HCT116 (cell line): ENCODE results near the gene DVL1. TPM values are rescaled to one million over a fixed set of nuclear protein-coding genes. Genes with fewer than 3 reads are reported as not detected.

Source experiments
- ATAC-seq: fragments of 200-7000 bp; cut with Tn5 transposase; 2 replicates; pipeline ENCODE4 v1.9.1; 2020; ENCODE audit warnings: mild to moderate bottlenecking, moderate library complexity
- BruUV-seq: library from RNA; stranded (reverse); fragments of 400-500 nt; replicated peaks from 2 replicates; lab custom pipeline; 2021; lab: Mats Ljungman, UMichigan
- CTCF ChIA-PET: fragments of 300-600 bp; sonication (Branson Sonifier 250); formaldehyde crosslinking; loops from one replicate; lab custom pipeline; 2021; ENCODE audit warnings: antibody characterized with exemption; lab: Charles Lee
- POLR2A ChIA-PET: fragments of 300-600, 350-600 bp; sonication (Branson Sonifier 250); formaldehyde crosslinking; loops from one replicate; lab custom pipeline; 2021; ENCODE audit warnings: antibody characterized with exemption; lab: Charles Lee
- RAD21 ChIA-PET, 2 experiments: fragments of 300-600 bp; sonication (Branson Sonifier 250); formaldehyde crosslinking; loops; one replicate each; lab custom pipeline; 2023; ENCODE audit warnings: low total read pairs in 2 of 2; ENCODE audit not compliant: uncharacterized antibody in 2 of 2, unreplicated experiment in 2 of 2, low non-redundant PET in 1 of 2; lab: Charles Lee
- DNase-seq: peaks from one replicate; pipeline ENCODE4 v3.0.0-alpha.2; 2010; ENCODE audit warnings: low read depth, low spot score
- H2AFZ ChIP-seq: fragments of 200-600 bp; shearing (Covaris generic), sonication (generic); 2 replicates; pipeline ENCODE4 v1.6.1; 2017; ENCODE audit warnings: low read depth, mixed run types, mixed read lengths, antibody characterized with exemption, low read length; ENCODE audit not compliant: poor library complexity, severe bottlenecking
- H3K27ac ChIP-seq: 2 replicates; pipeline ENCODE4 v1.5.1; 2012; ENCODE audit warnings: low read depth, low read length
- H3K27me3 ChIP-seq: fragments of 200-600 bp; sonication (generic); 2 replicates; pipeline ENCODE4 v1.6.1; 2016; ENCODE audit warnings: mixed run types, low read length, mixed read lengths; ENCODE audit not compliant: insufficient read depth
- H3K36me3 ChIP-seq, 2 experiments: fragments of 200-500 bp in 1 of 2; fragments of 200-600 bp in 1 of 2; sonication (Bioruptor generic) in 1 of 2; sonication (generic) in 1 of 2; 2 replicates each; pipeline versions ENCODE4 v1.5.1 to v1.6.1; 2014 to 2016; ENCODE audit warnings: low read length in 2 of 2, inconsistent platforms in 1 of 2, mixed read lengths in 1 of 2, mixed run types in 1 of 2; ENCODE audit not compliant: insufficient read depth in 2 of 2, control insufficient read depth in 1 of 2
- H3K4me1 ChIP-seq, 2 experiments: fragments of 200-600 bp in 1 of 2; sonication (generic) in 1 of 2; 2 replicates each; pipeline versions ENCODE4 v1.5.1 to v1.6.1; 2012 to 2017; ENCODE audit warnings: low read length in 2 of 2, inconsistent platforms in 1 of 2, mild to moderate bottlenecking in 1 of 2, mixed read lengths in 1 of 2, mixed run types in 1 of 2, moderate library complexity in 1 of 2; ENCODE audit not compliant: insufficient read depth in 2 of 2, control insufficient read depth in 1 of 2
- H3K4me2 ChIP-seq: fragments of 200-600 bp; sonication (generic); 2 replicates; pipeline ENCODE4 v1.6.1; 2017; ENCODE audit warnings: mixed run types, low read length, mixed read lengths
- H3K4me3 ChIP-seq, 2 experiments: fragments of 200-600 bp in 1 of 2; sonication (generic) in 1 of 2; replicated peaks in 1 of 2; 2 replicates each; pipeline ENCODE4 v1.5.1; 2011 to 2016; ENCODE audit warnings: low read length in 2 of 2, control low read depth in 1 of 2, low read depth in 1 of 2, mild to moderate bottlenecking in 1 of 2, mixed read lengths in 1 of 2, mixed run types in 1 of 2
- H3K79me2 ChIP-seq: fragments of 200-600 bp; sonication (generic); 2 replicates; pipeline ENCODE4 v1.6.1; 2017; ENCODE audit warnings: mild to moderate bottlenecking, mixed run types, low read length, moderate library complexity, mixed read lengths; ENCODE audit not compliant: insufficient read depth
- H3K9ac ChIP-seq: fragments of 200-600 bp; sonication (generic); 2 replicates; pipeline ENCODE4 v1.6.1; 2016; ENCODE audit warnings: low read length, mixed read lengths
- H3K9me2 ChIP-seq: fragments of 200-600 bp; sonication (generic), shearing (Covaris generic); 2 replicates; pipeline ENCODE4 v1.6.1; 2017; ENCODE audit warnings: mixed run types, mild to moderate bottlenecking, moderate library complexity; ENCODE audit not compliant: insufficient read depth
- H3K9me3 ChIP-seq, 2 experiments: fragments of 200-500 bp in 1 of 2; fragments of 200-600 bp in 1 of 2; sonication (Bioruptor generic) in 1 of 2; sonication (generic) in 1 of 2; 2 replicates each; pipeline ENCODE4 v1.6.1; 2014 to 2017; ENCODE audit warnings: low read length in 2 of 2, mixed read lengths in 2 of 2, inconsistent platforms in 1 of 2, low read depth in 1 of 2, mild to moderate bottlenecking in 1 of 2, mixed run types in 1 of 2, moderate library complexity in 1 of 2; ENCODE audit not compliant: control insufficient read depth in 1 of 2, insufficient read depth in 1 of 2
- H4K20me1 ChIP-seq: fragments of 200-600 bp; sonication (generic), shearing (Covaris generic); 2 replicates; pipeline ENCODE4 v1.6.1; 2017; ENCODE audit warnings: mixed run types, mild to moderate bottlenecking, moderate library complexity; ENCODE audit not compliant: insufficient read depth
- CBX3 ChIP-seq: IDR thresholded peaks from 2 replicates; pipeline ENCODE4 v1.6.1; 2012; ENCODE audit warnings: low read depth
- CEBPB ChIP-seq: IDR thresholded peaks from 2 replicates; pipeline ENCODE4 v1.6.1; 2012; ENCODE audit warnings: low read depth
- ELF1 ChIP-seq: IDR thresholded peaks from 2 replicates; pipeline ENCODE4 v1.6.1; 2012; ENCODE audit warnings: low read depth, borderline replicate concordance
- EZH2 ChIP-seq: fragments of 200-600 bp; sonication (generic); IDR thresholded peaks from 2 replicates; pipeline ENCODE4 v1.6.1; 2017; ENCODE audit warnings: antibody characterized with exemption, mixed run types
- EZH2phosphoT487 ChIP-seq: fragments of 200-600 bp; IDR thresholded peaks from 2 replicates; pipeline ENCODE4 v1.6.1; 2018; ENCODE audit warnings: antibody characterized with exemption, borderline replicate concordance
- FOSL1 ChIP-seq: IDR thresholded peaks from 2 replicates; pipeline ENCODE4 v1.6.1; 2012; ENCODE audit warnings: low read depth
- POLR2A ChIP-seq: IDR thresholded peaks from 2 replicates; pipeline ENCODE4 v1.7.0; 2011; ENCODE audit warnings: borderline replicate concordance; ENCODE audit not compliant: insufficient read depth, insufficient read length; ENCODE audit errors: extremely low read depth
- POLR2AphosphoS5 ChIP-seq: IDR thresholded peaks from 2 replicates; pipeline ENCODE4 v1.6.1; 2011; ENCODE audit warnings: mild to moderate bottlenecking, low read depth, low read length, moderate library complexity
- RAD21 ChIP-seq: IDR thresholded peaks from 2 replicates; pipeline ENCODE4 v1.6.1; 2012; ENCODE audit warnings: low read depth, mild to moderate bottlenecking
- SIN3A ChIP-seq: IDR thresholded peaks from 2 replicates; pipeline ENCODE4 v1.6.1; 2012; ENCODE audit warnings: low read depth
- SRF ChIP-seq: IDR thresholded peaks from 2 replicates; pipeline ENCODE4 v1.6.1; 2012; ENCODE audit warnings: low read depth
- TCF7L2 ChIP-seq: IDR thresholded peaks from 2 replicates; pipeline ENCODE4 v1.7.0; 2011; ENCODE audit warnings: borderline replicate concordance, inconsistent platforms; ENCODE audit not compliant: insufficient read depth, insufficient read length; ENCODE audit errors: extremely low read depth
- YY1 ChIP-seq: IDR thresholded peaks from 2 replicates; pipeline ENCODE4 v1.6.1; 2011; ENCODE audit warnings: low read length, low read depth, moderate library complexity, mild to moderate bottlenecking; ENCODE audit not compliant: insufficient replicate concordance; ENCODE audit errors: extremely low read depth
- ZFX ChIP-seq: fragments of 450-650 bp; IDR thresholded peaks from 2 replicates; pipeline ENCODE4 v1.6.1; 2017
- intact Hi-C: fragments of 100-400 bp; cut with micrococcal nuclease; formaldehyde crosslinking; loops from 2 replicates; pipeline ENCODE4 v1.10.0; 2022
- total RNA-seq: library from RNA; stranded (reverse); gene quantifications from one replicate; pipeline ENCODE4 v1.2.1, GENCODE V29; 2021; ENCODE audit not compliant: unreplicated experiment
- TF ChIP-seq, protein P1 (sequence below), 3 experiments: fragments of 200-600 bp in 1 of 3; sonication (generic) in 1 of 3; IDR thresholded peaks in 2 of 3; conservative IDR thresholded peaks in 1 of 3; 2 replicates each; pipeline ENCODE4 v1.5.1; 2012 to 2017; ENCODE audit warnings: low read depth in 2 of 3, low read length in 2 of 3, antibody characterized with exemption in 1 of 3, borderline replicate concordance in 1 of 3, control low read depth in 1 of 3, mild to moderate bottlenecking in 1 of 3, mixed read lengths in 1 of 3, mixed run types in 1 of 3, moderate library complexity in 1 of 3; ENCODE audit not compliant: insufficient read depth in 1 of 3
- TF ChIP-seq, protein P2 (sequence below): IDR thresholded peaks from 2 replicates; pipeline ENCODE4 v1.6.1; 2012; ENCODE audit warnings: low read depth

DVL1 gene
- total RNA-seq, 1 experiment from 2014 or later, result 160 TPM

DNA sequence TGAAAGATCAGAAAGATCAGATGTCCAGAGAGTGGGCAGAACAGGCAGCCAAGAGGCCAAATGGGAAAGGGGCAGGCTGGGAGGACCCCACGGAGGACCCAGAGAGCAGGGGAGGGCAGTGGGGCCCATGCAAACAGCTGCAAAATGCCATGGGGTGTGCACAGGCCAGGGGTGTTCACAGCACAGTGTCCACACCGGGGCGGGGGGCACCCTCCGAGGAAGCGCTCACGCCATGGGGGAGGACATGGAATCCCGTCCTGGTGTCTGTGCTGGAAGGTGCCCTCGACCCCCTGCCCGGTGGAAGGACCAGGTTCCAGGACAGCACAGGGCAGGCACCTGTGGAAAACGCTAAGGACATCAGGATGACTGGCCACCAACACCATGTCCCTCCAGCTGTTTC lies 26.3 kb downstream of the DVL1 start:
- H3K27me3 ChIP-seq, result no peaks in the 10 kb centered on the region
- no TSS peak for BruUV-seq
- DNase-seq (no peak), ATAC-seq (no peak)
- ChIA-PET RAD21 (no interaction called here), CTCF (no interaction called here), POLR2A (no interaction called here)
- no peaks in the 10 kb centered on the region for H3K9me3 ChIP-seq
- TF ChIP-seq EZH2phosphoT487 (no peak), YY1 (no peak), SRF (no peak), FOSL1 (no peak), EZH2 (no peak), ZFX (no peak), TCF7L2 (no peak), POLR2AphosphoS5 (no peak), ELF1 (no peak), CBX3 (no peak), POLR2A (no peak), RAD21 (no peak), SIN3A (no peak), CEBPB (no peak)
- TF ChIP-seq, protein P1, sequence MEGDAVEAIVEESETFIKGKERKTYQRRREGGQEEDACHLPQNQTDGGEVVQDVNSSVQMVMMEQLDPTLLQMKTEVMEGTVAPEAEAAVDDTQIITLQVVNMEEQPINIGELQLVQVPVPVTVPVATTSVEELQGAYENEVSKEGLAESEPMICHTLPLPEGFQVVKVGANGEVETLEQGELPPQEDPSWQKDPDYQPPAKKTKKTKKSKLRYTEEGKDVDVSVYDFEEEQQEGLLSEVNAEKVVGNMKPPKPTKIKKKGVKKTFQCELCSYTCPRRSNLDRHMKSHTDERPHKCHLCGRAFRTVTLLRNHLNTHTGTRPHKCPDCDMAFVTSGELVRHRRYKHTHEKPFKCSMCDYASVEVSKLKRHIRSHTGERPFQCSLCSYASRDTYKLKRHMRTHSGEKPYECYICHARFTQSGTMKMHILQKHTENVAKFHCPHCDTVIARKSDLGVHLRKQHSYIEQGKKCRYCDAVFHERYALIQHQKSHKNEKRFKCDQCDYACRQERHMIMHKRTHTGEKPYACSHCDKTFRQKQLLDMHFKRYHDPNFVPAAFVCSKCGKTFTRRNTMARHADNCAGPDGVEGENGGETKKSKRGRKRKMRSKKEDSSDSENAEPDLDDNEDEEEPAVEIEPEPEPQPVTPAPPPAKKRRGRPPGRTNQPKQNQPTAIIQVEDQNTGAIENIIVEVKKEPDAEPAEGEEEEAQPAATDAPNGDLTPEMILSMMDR (IDR thresholded peaks at IDR 0.05 in 2 of 3, conservative IDR thresholded peaks at IDR 0.05 in 1 of 3; ENCODE audit: borderline replicate concordance in 1 of 3, insufficient read depth in 1 of 3, low read depth in 2 of 3, low read length in 2 of 3), result no peak
- TF ChIP-seq, protein P2, sequence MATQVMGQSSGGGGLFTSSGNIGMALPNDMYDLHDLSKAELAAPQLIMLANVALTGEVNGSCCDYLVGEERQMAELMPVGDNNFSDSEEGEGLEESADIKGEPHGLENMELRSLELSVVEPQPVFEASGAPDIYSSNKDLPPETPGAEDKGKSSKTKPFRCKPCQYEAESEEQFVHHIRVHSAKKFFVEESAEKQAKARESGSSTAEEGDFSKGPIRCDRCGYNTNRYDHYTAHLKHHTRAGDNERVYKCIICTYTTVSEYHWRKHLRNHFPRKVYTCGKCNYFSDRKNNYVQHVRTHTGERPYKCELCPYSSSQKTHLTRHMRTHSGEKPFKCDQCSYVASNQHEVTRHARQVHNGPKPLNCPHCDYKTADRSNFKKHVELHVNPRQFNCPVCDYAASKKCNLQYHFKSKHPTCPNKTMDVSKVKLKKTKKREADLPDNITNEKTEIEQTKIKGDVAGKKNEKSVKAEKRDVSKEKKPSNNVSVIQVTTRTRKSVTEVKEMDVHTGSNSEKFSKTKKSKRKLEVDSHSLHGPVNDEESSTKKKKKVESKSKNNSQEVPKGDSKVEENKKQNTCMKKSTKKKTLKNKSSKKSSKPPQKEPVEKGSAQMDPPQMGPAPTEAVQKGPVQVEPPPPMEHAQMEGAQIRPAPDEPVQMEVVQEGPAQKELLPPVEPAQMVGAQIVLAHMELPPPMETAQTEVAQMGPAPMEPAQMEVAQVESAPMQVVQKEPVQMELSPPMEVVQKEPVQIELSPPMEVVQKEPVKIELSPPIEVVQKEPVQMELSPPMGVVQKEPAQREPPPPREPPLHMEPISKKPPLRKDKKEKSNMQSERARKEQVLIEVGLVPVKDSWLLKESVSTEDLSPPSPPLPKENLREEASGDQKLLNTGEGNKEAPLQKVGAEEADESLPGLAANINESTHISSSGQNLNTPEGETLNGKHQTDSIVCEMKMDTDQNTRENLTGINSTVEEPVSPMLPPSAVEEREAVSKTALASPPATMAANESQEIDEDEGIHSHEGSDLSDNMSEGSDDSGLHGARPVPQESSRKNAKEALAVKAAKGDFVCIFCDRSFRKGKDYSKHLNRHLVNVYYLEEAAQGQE, result no peak
- H3K79me2 ChIP-seq, result peaks cover 79% of the 10 kb centered on the region
- no peaks in the 10 kb centered on the region for H3K9me2 ChIP-seq
- peak overlapping the region; percentile 79 for H3K4me2 ChIP-seq
- H3K9ac ChIP-seq, result peak overlapping the region; percentile 45; the same call in 1 of the 2 replicates
- H3K4me1 ChIP-seq, result peaks cover 24 to 42% of the 10 kb centered on the region in 2 experiments
- no peak overlapping the region for H2AFZ ChIP-seq
- intact Hi-C loops, result no loop called here
- H3K27ac ChIP-seq, result no peak overlapping the region
- H3K36me3 ChIP-seq, result peaks cover 3 to 13% of the 10 kb centered on the region in 2 experiments; a peak in 2 of 4 replicates
- peak overlapping the region; percentile 46 to 79; a peak in 3 of 4 replicates for H3K4me3 ChIP-seq
- peaks cover 9% of the 10 kb centered on the region; the same call in 1 of the 2 replicates for H4K20me1 ChIP-seq
